HPDE6-E6E7 (cell line): ENCODE results near the gene SQOR.

Source experiments
- DNase-seq: peaks from one replicate; pipeline ENCODE4 v3.0.0; 2011; ENCODE audit warnings: missing footprints; ENCODE audit errors: extremely low spot score

SQOR gene

GRCh38 chr15:45705510-45706473 is 71.0 kb downstream of the SQOR start:
- DNase-seq, result peak; percentile 58

DNA sequence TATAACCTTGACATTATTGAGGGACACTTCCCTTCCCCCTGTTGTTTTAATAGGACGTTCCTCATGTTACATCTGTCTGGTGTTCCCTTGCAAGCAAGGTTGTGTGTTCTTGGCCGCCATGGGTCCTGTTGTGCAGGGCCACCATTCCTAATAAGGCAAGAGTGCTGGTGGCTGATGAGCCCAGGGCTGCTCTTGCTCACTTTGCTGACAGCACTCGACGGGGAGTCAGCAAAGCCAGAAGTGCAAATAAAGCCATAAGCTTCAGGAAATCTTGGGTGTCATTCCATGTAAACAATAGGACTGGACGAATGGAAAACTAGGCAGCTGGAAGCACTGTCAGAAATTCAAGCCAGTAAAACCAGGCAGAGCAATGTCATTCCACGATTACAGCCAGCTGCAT is 75.8 kb downstream of the SQOR start:
- DNase-seq, result no peak

GRCh38 chr15:45714590-45715488 is 80.0 kb downstream of the SQOR start:
- peak; percentile 34 for DNase-seq

DNA sequence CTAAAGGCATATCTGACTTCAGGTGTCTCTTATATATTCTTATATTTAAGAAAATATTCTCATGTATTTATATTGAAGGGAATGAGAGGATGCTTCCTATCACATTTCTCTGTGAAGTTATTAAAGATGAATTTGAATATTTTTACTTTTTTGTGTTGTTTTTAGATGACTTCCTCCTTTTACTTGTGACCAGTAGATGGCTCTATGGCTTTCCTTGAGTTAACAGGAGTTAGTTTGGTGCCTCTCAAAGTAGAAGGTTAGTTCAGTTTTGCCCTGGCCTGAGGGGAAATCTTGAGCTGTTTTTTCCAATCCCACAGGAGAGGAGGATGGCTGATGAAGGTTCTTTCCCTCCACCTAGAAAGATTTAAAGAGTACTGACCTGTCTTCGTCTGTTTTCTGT is 80.7 kb downstream of the SQOR start:
- no peak for DNase-seq

DNA sequence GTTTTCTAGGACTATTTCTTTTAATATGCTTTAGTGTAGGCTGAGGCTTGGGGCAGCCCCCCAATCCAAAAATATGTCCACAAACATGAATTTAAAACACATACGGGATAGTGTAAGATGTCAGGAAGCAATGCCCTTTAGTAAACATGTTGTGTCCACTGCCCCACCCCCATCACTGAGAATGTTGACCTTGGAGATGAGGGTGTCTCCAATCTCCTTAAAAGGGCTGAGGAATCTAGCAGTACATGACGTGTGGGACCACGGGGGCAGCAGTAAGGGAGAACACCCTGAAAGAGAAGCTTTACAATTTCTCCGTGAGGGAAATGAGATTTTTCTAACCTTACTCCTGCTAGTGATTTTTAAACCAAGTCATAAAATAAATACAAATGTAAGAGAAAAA is 84.7 kb downstream of the SQOR start:
- DNase-seq, result no peak

- no peak for DNase-seq
Observed at GRCh38 chr15:45720183-45720582, 85.4 kb downstream of the SQOR start.

DNA sequence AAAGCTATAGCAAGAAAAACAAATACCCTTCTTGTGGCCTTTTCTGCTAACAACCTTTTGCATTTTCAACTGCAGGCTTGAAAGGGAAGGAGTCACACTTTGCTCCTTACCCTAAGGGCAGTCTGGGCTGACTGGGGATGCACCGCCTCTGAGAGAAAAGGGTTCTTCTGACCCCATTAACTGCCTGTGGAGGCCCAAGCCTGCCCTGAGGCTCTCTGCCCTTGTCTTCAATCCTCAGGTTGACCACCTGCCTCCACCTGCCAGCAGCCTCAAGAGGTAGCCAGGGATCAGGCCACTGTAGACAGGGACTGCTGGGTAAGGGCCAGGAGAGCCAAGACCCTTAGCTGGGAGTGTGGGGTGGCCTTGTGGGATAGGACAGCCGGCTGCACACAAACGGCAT is 93.8 kb downstream of the SQOR start:
- no peak for DNase-seq

DNA sequence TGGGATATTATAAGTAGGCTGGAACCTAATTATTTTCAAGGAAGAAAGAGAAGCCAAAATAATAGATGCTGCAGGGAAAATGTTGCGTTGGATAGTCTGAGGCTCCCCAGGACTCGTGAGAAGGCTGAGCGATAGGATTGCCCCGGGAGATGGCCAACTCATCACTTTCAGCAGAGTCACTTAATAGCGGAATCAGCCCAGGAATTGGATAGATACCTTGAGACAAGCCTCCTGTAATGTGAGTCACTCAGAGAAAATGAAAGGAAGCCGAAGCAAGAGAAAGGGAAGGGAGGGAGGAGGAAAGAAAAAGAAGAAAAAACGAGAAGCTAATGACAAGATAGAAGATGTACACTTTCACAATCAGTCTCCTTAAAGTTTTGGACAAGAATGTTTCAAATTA is 94.3 kb downstream of the SQOR start:
- DNase-seq, result no peak

DNA sequence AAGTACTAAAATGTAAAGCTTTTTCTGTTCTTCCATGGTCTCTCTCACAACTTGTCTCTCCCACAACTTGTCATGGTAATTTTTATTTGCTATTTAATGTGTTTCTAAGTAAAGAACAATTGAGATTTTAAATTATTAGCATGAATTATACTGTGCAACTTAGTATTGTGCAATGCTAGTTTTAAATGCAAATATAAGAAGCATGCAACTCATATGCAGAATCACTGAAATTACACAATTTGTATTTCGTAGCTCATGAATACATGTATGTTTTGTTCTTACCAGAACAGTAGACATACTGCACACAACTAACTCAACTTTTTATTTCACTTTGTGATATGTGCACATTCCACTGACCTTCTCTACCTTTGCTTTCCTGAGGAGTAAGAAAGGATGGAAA is 96.5 kb downstream of the SQOR start:
- DNase-seq, result no peak

DNA sequence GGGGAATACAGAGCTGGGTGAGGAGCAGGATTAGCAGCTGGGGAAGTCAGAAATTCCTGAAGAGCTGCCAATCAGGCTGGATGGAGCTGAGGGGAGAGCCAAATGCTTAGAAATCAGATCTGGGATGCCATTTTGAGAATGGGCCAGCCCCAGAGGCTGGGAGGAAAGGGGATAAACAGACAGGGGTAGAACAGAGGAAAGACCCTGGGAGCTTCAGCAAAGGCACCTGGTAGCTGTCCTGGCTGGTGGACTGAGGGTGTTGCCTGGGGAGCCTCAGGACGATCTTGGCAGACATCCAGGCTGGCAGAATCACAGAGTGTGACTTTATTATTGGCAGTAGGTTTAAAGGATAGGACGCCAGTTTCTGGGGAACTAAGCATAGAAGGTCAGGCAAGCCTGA is 97.8 kb downstream of the SQOR start:
- no peak for DNase-seq

- DNase-seq, result no peak
Observed at GRCh38 chr15:45734260-45734711, 99.5 kb downstream of the SQOR start.
